Karpas-422 (cell line): ENCODE data around the gene TAS2R1. TPM values are rescaled to one million over a fixed set of nuclear protein-coding genes. Genes with fewer than 3 reads are reported as not detected.

Experiments used
- DNase-seq: peaks from one replicate; pipeline ENCODE4 v3.0.0-alpha.2; 2015
- H2AFZ ChIP-seq: fragments of 200-600 bp; sonication (generic); 2 replicates; pipeline ENCODE4 v1.6.1; 2014; ENCODE audit warnings: antibody characterized with exemption, low read length, mixed read lengths
- H3K27ac ChIP-seq: fragments of 200-600 bp; sonication (generic); 2 replicates; pipeline ENCODE4 v1.5.1; 2014; ENCODE audit warnings: mild to moderate bottlenecking, low read length, moderate library complexity
- H3K27me3 ChIP-seq: fragments of 200-600 bp; sonication (generic); 2 replicates; pipeline ENCODE4 v1.6.1; 2014; ENCODE audit warnings: low read length, mixed read lengths
- H3K36me3 ChIP-seq: fragments of 200-600 bp; sonication (generic); 2 replicates; pipeline ENCODE4 v1.6.1; 2014; ENCODE audit warnings: low read length, mixed read lengths; ENCODE audit not compliant: insufficient read depth
- H3K4me1 ChIP-seq: fragments of 200-600 bp; sonication (generic); 2 replicates; pipeline ENCODE4 v1.6.1; 2014; ENCODE audit warnings: mild to moderate bottlenecking, low read length, mixed read lengths
- H3K4me2 ChIP-seq: fragments of 200-600 bp; sonication (generic); 2 replicates; pipeline ENCODE4 v1.6.1; 2014; ENCODE audit warnings: low read length, low read depth, mild to moderate bottlenecking; ENCODE audit not compliant: poor library complexity, severe bottlenecking
- H3K4me3 ChIP-seq: fragments of 200-600 bp; sonication (generic); 2 replicates; pipeline ENCODE4 v1.5.1; 2014; ENCODE audit warnings: mild to moderate bottlenecking, antibody characterized with exemption, low read length, mixed read lengths
- H3K79me2 ChIP-seq: fragments of 200-600 bp; sonication (generic); 2 replicates; pipeline ENCODE4 v1.6.1; 2014; ENCODE audit warnings: mild to moderate bottlenecking, low read length, mixed read lengths
- H3K9ac ChIP-seq: fragments of 200-600 bp; sonication (generic); 2 replicates; pipeline ENCODE4 v1.6.0; 2014; ENCODE audit warnings: low read length
- H3K9me2 ChIP-seq: fragments of 200-600 bp; sonication (generic), shearing (Covaris generic); replicated peaks from 2 replicates; pipeline ENCODE4 v1.6.0; 2014; ENCODE audit warnings: mild to moderate bottlenecking, low read length, moderate library complexity; ENCODE audit not compliant: insufficient read depth
- H3K9me3 ChIP-seq: fragments of 300-700, 200-600 bp; sonication (generic); 2 replicates; pipeline ENCODE4 v1.6.1; 2014; ENCODE audit warnings: low read length, mixed read lengths
- H4K20me1 ChIP-seq: fragments of 200-600 bp; sonication (generic); 2 replicates; pipeline ENCODE4 v1.6.1; 2014; ENCODE audit warnings: mild to moderate bottlenecking, antibody characterized with exemption, low read length, low read depth; ENCODE audit not compliant: insufficient read depth
- total RNA-seq: library from RNA; depleted of rRNA; stranded (reverse); fragments of >200 nt; shearing (Covaris generic); gene quantifications from 2 replicates; pipeline ENCODE4 v1.2.3, GENCODE V29; 2014; ENCODE audit warnings: low replicate concordance

The TAS2R1 gene
- total RNA-seq, 1 experiment from 2014 or later = not detected

DNA sequence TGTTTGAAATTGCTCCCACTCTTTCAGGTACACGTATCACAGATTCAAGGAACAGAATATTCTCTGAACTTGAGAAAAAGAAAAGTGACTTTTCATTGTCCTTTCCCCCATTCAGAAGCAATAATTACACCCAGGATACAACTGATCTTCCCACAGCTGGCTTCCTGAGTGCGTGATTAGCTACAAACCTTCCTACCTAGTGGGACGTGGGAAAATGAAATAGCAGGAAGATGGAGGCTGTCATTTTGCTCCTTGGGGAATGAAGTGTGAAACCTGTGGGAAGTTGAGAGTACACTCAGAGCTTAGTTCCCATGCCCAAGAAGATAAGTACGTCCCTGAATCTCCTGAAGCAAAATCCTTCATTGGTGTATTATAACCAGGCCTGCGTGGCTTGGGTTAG lies 2.6 kb downstream of the TAS2R1 start:
- Histone ChIP-seq H3K36me3 (no peaks in the 10 kb centered on the region), H3K79me2 (no peaks in the 10 kb centered on the region), H3K27me3 (no peaks in the 10 kb centered on the region), H3K4me1 (no peaks in the 10 kb centered on the region), H2AFZ (no peak overlapping the region), H3K27ac (no peak overlapping the region), H3K4me3 (no peak overlapping the region), H3K9ac (no peak overlapping the region), H4K20me1 (no peaks in the 10 kb centered on the region), H3K9me3 (0 out of 2 replicates have a peak, but pooled peaks cover 3% of the 10 kb centered on the region), H3K9me2 (no peaks in the 10 kb centered on the region), H3K4me2 (no peak overlapping the region)
- DNase-seq = no peak

DNA sequence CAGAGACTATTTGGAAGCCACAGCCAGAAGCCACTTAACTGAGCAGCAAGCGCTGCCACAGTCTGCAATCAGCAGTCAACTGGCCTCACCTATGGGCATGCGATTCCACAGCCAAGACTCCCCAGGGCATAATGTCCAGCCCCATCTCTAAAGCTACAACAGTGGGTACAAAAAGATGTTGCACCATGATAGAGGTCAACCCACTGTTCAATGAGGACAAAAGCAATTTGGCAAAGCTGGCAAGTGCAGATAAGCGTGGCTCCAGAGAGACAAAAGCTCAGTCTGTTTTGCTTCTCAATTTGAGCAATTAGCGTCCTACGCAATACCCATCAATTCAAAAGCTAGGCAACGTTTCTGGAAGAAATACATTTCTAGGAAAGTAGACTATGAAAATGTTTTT lies 3.2 kb downstream of the TAS2R1 start:
- Histone ChIP-seq H3K4me3 (no peak overlapping the region), H2AFZ (no peak overlapping the region), H3K36me3 (no peaks in the 10 kb centered on the region), H3K9me2 (no peaks in the 10 kb centered on the region), H3K79me2 (no peaks in the 10 kb centered on the region), H3K9me3 (0 out of 2 replicates have a peak, but pooled peaks cover 3% of the 10 kb centered on the region), H4K20me1 (no peaks in the 10 kb centered on the region), H3K9ac (no peak overlapping the region), H3K27ac (no peak overlapping the region), H3K27me3 (no peaks in the 10 kb centered on the region), H3K4me1 (no peaks in the 10 kb centered on the region), H3K4me2 (no peak overlapping the region)
- no peak for DNase-seq

DNA sequence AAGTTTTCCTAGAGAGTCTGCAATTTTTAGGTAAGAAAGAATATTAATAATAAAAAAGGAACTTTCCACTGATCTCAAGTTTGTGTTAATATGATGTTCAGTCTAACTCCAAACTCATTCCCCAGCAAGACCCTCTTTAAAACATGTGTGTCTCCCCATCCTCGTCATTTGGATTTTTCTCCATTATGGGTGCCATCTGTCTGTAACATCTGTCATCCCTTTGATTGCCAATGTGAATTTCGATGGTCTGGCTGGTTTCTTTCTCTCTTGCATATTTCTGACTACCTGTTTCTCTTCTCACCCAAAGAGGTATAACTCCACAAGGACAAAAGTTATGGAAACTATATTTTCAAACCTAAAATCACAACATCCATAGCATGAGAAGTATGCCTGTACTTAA lies 4.4 kb downstream of the TAS2R1 start:
- Histone ChIP-seq H3K9me3 (0 out of 2 replicates have a peak, but pooled peaks cover 3% of the 10 kb centered on the region), H3K36me3 (no peaks in the 10 kb centered on the region), H3K4me3 (no peak overlapping the region), H2AFZ (no peak overlapping the region), H3K27ac (no peak overlapping the region), H3K9me2 (no peaks in the 10 kb centered on the region), H4K20me1 (no peaks in the 10 kb centered on the region), H3K9ac (no peak overlapping the region), H3K27me3 (no peaks in the 10 kb centered on the region), H3K79me2 (no peaks in the 10 kb centered on the region), H3K4me2 (no peak overlapping the region), H3K4me1 (no peaks in the 10 kb centered on the region)
- no peak for DNase-seq

DNA sequence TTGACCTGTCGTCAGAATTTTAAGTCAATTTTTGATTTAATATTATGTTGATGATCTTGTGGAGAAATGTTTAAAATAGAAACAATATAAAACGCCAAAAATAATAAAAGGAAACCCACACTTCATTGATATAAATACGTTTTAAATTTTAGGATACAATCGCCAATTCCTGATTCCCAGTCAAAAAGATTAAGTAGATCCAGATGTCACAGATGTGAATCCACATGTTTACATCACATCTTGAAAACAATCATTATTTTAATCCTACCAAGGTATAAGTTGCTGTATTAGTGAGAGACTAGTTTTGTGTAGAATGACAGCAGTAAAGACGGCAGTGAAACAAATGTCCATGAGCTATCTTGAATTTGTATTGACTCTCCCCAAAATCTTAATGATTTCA lies 4.9 kb downstream of the TAS2R1 start:
- 0 out of 2 replicates have a peak, but pooled peaks cover 3% of the 10 kb centered on the region for H3K9me3 ChIP-seq
- no peak overlapping the region for H3K27ac ChIP-seq
- H3K9ac ChIP-seq = no peak overlapping the region
- H2AFZ ChIP-seq = no peak overlapping the region
- H3K36me3 ChIP-seq = no peaks in the 10 kb centered on the region
- no peaks in the 10 kb centered on the region for H4K20me1 ChIP-seq
- no peaks in the 10 kb centered on the region for H3K9me2 ChIP-seq
- no peak overlapping the region for H3K4me3 ChIP-seq
- no peak overlapping the region for H3K4me2 ChIP-seq
- H3K27me3 ChIP-seq = no peaks in the 10 kb centered on the region
- no peaks in the 10 kb centered on the region for H3K4me1 ChIP-seq
- DNase-seq = no peak
- no peaks in the 10 kb centered on the region for H3K79me2 ChIP-seq

DNA sequence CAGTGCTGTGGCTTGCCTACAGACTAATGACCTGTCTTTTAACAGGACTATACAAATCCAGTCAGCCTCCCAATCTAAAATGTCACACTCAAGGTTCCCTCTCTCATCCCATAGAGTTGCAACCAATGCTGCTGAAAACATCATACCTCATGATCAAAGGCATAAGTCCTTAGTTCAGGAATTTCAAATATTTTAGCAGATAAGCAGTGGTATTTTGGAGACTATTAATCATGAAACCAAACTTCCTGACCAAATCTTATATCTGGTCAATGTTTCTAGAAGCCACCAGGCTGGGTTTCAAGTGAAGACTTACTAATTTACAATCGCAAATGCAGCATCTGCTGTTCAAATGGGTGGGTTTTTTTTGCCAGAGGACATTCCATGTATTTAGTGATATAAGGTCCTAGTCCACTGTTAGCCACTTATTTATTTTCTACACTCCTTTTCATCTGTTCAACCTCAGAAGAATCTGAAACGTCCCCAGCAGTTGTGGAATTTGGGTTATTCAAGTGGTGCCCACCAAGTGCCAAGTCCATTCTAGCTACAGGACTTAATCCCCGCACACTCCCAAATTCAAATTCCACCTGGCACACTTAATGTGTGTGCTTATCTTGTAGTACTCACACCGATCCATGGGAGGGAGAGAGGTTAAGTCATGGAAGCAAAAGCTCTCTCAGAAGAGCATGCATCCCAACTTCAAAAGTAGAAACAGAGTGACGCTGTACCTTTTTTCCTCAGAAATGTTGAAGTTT lies 5.8 kb downstream of the TAS2R1 start:
- 0 out of 2 replicates have a peak, but pooled peaks cover 3% of the 10 kb centered on the region for H3K9me3 ChIP-seq
- DNase-seq = no peak
- no peak overlapping the region for H2AFZ ChIP-seq
- no peak overlapping the region for H3K9ac ChIP-seq
- no peaks in the 10 kb centered on the region for H3K27me3 ChIP-seq
- no peak overlapping the region for H3K4me2 ChIP-seq
- H3K36me3 ChIP-seq = no peaks in the 10 kb centered on the region
- H3K4me3 ChIP-seq = no peak overlapping the region
- H3K9me2 ChIP-seq = no peaks in the 10 kb centered on the region
- H3K79me2 ChIP-seq = no peaks in the 10 kb centered on the region
- no peak overlapping the region for H3K27ac ChIP-seq
- no peaks in the 10 kb centered on the region for H4K20me1 ChIP-seq
- no peaks in the 10 kb centered on the region for H3K4me1 ChIP-seq

DNA sequence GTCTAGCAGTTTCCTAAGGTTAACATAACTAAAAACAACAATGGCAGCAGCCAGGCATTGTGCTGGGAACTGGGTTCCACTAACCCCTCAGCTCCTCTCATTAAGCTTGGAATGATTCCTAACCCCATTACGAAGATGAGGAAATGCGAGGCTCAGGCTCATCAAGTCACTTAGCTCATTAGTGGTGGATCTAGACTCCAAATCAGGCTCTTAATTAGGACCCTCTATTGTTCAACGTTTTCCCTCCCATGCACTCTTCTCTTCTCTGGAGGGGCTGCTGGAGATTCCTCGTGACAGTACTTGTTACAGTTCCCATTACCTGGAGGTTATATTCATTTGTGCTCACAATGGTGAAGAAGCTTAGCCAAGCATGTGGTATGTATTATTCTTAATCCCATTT lies 6.5 kb downstream of the TAS2R1 start:
- no peak for DNase-seq
- Histone ChIP-seq H4K20me1 (no peaks in the 10 kb centered on the region), H3K27me3 (no peaks in the 10 kb centered on the region), H3K9ac (no peak overlapping the region), H3K79me2 (no peaks in the 10 kb centered on the region), H3K4me3 (no peak overlapping the region), H3K4me1 (no peaks in the 10 kb centered on the region), H3K4me2 (no peak overlapping the region), H3K9me3 (0 out of 2 replicates have a peak, but pooled peaks cover 3% of the 10 kb centered on the region), H2AFZ (no peak overlapping the region), H3K9me2 (no peaks in the 10 kb centered on the region), H3K27ac (no peak overlapping the region), H3K36me3 (no peaks in the 10 kb centered on the region)

DNA sequence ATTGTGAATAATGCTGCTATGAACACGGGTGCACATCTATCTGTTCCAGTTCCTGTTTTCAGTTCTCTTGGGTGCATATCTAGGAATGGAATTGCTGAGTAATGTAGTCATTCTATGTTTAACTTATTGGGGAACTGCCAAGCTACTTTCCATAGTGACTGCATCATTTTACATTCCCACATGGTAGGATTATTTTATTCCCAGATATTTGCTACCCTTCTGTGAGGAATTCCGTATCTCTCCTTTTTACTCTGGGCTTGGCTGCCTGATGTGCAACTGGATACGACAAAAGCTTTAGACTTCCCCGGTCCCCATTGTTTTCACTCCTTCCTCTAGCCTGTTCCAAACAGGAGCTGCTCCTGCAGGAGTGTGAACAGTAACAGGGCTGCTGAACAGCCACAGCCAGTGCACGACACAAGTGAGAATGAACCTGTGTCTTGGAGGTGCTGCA lies 7.2 kb downstream of the TAS2R1 start:
- Histone ChIP-seq H2AFZ (no peak overlapping the region), H4K20me1 (no peaks in the 10 kb centered on the region), H3K9me3 (0 out of 2 replicates have a peak, but pooled peaks cover 3% of the 10 kb centered on the region), H3K4me2 (no peak overlapping the region), H3K27ac (no peak overlapping the region), H3K9ac (no peak overlapping the region), H3K27me3 (no peaks in the 10 kb centered on the region), H3K9me2 (no peaks in the 10 kb centered on the region), H3K4me3 (no peak overlapping the region), H3K79me2 (no peaks in the 10 kb centered on the region), H3K36me3 (no peaks in the 10 kb centered on the region), H3K4me1 (no peaks in the 10 kb centered on the region)
- DNase-seq = no peak

DNA sequence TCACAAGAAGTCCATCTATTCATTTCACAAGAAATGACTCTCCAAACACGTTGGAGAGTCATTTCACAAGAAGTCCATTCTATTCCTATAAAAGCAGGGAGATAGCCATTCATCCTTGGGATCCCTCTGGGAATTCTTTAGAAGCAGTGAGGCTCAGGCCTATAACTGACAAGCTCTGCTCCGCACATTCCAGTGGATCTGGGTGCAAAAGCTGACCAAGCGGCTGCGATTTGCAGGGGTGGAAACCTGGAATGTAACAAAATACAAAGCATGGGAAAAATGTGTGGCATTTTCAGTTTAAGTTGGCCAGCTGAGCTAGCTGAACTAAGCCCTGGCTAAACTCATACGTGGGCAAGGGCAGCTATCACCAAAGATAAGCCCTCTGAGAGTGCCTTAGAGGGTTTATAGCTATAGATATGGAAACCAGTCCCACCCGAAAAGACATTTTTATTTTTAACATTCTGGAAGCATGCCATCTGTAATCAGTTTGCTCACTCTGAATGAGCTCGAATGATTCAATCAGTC lies 8.7 kb downstream of the TAS2R1 start:
- no peak for DNase-seq
- Histone ChIP-seq H3K9me3 (no peaks in the 10 kb centered on the region), H2AFZ (no peak overlapping the region), H3K9me2 (no peaks in the 10 kb centered on the region), H3K36me3 (no peaks in the 10 kb centered on the region), H3K4me3 (no peak overlapping the region), H3K4me1 (no peaks in the 10 kb centered on the region), H4K20me1 (no peaks in the 10 kb centered on the region), H3K79me2 (no peaks in the 10 kb centered on the region), H3K27me3 (no peaks in the 10 kb centered on the region), H3K4me2 (no peak overlapping the region), H3K27ac (no peak overlapping the region), H3K9ac (no peak overlapping the region)
